ENCODE results near the gene CELF2.

CELF2 gene

DNA sequence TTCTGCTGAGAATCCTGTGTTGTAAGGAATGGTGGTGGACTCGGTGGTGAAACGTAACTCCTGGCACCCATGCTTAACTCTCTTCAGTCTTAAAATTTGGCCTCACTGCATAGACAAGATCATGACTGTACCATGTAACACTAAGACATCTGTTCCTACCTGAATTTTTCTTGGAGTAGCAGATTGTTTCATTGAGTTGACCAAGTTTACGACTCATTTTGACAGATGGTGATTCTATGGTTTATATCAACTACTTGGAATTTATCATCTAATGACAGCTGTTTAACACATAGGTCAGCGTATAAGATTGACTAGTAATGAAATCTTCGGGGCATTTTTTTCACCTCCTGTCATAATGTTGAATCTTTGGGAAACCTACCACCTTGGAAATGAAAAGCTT is 184.2 kb downstream of the CELF2 start:
- DNase-seq (ENCODE audit: low spot score), result no peak

DNA sequence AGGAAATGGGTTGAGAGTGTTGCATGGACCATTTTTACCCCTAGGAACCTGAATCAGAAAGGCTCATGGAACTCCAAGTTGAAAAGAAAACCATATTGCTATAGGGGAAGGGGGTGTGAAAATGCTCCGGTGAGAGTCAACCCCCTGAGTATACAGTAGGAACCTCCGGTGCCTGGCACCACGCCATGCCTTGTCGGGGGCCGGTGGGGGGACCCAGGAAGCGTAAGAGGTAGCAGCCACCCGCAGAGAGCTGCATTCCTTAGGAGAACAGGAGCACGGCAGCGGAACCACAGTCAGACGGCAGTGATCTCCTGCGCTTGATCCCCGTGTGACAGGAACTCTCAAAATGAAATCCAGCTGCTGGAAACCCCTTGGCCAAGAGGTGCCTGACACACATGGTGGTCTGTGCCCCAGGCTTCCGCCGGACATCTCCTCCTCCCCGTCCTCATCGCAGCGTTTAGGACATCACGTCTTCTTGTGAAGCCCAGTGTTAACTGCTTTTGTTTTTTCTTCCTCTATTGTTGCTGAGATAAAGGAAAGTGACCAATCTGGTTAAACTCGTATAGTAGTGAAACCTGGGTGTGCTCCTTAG is 186.8 kb downstream of the CELF2 start:
- no peak for DNase-seq (ENCODE audit: low spot score)

DNA sequence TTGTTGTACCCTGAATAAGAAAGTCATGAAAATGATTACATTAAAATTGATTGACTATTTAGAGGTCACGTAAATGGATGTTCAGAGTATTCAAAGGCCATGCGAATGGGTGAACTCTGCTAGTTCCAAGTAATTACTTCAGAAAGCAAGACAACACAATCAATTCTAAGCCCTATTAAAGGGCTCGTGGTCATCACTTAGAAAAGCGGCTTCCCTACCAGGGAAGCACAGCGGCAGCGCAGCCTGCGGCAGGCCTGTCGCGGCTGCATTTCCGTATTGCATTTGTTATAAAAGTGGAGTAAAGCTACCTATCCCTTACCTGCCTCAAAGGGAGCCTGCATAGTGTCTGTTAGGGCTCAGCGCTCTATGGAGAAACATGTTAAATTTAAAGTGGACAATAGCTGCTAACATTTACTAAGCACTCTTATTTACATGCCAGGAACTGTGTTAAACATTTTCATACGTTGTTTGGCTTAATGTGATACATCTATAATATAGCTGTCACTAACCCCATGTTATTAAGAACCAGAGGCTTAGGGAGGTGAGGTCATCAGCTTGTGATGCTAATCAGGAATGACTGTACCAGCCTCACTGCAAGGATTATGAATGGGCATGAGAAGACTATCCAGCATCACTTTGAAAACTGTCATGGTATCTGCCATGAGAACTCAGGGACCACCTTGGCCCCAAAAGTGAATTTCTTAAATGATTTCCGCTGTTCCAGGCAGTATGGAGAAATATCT is 187.5 kb downstream of the CELF2 start:
- DNase-seq (ENCODE audit: low spot score), result peak; percentile 42

DNA sequence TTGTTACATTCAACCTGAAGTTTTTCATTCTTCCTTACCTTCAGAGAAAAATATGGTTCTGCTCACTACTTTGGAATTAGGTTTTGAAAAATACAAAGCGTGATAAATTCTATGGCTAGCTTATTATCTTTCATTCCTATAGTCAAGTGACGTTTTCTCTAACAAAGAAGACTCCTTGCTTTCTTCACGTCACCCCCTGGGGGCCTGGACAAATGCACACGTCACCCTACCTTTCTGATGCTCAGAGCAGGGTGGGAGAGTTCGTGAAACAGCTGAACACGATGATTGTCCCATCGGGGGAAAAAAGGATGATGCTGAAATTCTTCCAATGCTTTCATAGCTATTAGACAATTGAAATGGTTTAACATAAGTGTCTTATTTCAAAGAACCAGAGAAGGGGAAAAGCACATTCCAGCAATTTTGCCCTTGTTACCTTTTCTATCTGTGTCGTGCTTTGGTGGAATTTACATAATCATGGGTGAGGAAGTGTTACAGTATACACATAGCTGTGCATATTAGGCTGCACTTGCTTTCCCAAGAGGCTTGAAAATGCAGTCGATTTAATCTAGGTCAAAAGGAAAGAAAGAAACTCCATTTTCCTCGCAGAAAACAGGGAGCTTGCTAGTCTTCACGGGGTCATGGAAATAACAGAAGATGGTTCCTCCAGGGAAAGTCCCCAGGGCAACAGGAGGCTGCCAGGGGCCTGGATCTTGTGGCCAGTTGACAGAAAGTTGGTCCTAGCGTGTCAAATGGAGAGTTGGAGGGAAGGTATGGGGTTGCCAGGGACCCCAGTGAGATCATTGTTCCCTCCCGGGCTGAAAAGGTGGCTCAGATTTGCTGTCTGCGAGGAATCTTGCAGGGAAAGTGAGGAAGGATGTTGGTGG is 189.2 kb downstream of the CELF2 start:
- no peak for DNase-seq (ENCODE audit: low spot score)

DNA sequence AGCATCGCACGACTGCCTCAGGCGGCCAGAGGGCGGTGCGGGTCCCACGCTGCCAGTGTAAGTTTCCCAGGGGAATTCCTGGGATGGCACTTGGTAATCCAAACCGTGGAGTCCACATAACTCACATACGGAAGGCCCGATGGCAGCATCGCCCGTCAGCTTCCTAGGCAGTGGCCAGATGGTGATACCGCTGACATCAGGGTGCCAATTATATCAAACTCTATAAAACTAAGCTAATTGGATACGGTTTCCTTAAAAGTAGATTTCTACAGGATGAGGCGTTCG is 189.8 kb downstream of the CELF2 start:
- DNase-seq (ENCODE audit: low spot score), result no peak

DNA sequence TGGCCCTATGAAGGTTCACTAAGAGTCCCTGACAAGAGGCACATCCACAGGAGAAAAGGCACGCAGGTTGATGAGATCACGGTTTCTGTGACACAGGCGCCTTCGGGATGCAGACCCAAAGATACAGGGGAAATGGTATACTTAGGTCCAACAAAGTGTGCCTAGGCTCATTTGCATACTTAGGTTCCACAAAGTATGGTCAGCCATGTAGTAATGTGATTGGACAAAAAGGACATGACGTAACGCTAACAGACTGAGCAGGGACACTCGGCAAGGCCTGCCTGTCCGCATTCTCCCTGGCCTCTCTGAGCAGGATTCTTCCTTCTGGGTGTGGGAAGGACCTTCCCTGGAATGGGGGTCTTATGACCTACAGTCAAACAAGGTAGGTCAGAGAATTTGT is 190.6 kb downstream of the CELF2 start:
- no peak for DNase-seq (ENCODE audit: low spot score)

DNA sequence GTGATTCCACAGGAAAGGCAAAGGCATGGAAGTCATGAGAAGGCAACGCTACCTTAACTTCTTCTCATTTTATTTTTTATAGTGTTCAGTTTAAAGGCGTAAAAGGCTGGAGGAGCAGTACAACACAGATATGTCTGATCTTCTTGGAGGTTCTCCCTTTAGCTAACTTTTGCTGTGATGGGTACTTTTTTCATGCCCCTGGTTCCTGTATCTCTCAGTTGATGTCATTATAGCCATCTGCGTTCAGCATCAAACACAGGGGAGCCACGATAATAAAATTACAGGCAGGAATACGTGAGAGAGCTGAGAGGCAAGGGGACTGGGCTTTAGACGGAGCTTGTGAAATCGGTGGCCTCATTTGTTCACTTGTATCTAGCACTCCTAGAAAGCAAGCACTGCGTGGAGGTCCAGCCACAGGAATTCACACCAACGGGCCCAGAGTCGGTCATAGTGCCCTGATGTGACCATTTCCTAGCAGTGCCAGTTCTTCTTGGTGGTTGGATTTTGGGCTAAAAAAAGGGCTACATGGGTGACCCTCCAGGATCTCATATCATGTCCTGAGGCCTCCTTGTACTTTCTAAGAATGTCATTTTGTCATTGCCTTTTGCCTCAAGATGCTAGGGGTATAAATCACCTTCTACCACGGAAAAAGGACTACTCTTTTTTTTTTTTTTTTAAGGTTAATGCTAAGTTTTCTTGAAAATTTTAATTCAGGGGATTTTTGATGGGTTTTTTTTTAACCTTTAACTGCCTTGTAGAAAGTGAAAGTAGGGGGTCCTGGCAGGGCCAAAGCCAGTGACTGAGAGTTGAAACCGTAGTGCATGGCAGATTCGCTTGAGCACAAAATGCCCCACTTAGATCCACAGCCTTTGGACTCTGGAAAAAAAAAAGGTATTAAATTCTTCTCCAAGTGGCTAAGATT is 191.5 kb downstream of the CELF2 start:
- DNase-seq (ENCODE audit: low spot score), result peak; percentile 28

DNA sequence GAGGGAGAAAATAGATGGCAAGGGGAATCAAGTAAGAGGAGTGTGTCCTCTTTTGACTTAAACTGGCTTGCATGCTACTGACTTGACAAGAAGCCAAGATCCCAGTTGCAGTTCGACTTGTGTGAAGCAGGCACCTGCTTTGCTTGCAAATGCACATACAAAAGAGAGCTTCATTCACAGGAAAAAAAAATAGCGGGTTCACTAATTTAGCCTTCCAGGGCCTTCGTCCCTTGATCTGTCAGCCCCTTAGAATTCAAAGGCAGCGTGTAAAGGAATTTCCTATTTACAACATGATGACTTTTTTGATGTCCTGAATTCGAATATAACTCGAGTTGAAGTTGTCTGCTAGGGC is 192.1 kb downstream of the CELF2 start:
- no peak for DNase-seq (ENCODE audit: low spot score)

DNA sequence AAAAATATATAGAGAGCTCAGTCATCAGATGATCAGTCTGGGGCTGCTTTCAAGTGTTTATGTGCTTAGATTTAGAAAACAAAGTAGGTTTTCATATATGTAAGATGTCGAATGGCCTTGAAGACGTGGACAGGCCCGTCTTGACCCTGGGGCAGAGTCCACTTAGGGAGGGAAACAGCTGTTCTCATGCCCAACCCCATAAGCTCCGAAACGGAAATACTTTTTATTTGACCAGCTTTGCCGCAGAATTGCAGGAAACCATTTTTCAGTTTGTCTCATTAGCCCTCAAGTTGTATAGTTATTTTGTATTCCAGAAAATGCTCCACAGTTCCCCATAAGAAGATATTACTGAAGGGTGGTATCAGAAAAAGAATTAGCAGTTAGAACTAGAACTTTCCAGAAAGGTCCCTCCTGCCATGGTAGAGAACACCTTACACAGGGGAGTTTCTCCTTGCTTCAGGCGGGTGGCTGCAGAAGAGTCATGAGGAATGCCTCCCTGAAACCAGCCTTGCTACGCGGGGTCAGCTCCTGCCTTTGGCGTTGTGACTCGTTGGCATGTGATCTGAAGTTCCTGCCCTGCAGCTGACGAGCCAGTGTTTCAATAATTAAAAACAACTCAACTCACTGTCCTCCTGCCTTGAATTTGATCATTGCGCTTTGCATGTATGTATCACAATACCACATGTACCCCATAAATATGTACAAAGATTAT is 192.7 kb downstream of the CELF2 start:
- DNase-seq (ENCODE audit: low spot score), result no peak

DNA sequence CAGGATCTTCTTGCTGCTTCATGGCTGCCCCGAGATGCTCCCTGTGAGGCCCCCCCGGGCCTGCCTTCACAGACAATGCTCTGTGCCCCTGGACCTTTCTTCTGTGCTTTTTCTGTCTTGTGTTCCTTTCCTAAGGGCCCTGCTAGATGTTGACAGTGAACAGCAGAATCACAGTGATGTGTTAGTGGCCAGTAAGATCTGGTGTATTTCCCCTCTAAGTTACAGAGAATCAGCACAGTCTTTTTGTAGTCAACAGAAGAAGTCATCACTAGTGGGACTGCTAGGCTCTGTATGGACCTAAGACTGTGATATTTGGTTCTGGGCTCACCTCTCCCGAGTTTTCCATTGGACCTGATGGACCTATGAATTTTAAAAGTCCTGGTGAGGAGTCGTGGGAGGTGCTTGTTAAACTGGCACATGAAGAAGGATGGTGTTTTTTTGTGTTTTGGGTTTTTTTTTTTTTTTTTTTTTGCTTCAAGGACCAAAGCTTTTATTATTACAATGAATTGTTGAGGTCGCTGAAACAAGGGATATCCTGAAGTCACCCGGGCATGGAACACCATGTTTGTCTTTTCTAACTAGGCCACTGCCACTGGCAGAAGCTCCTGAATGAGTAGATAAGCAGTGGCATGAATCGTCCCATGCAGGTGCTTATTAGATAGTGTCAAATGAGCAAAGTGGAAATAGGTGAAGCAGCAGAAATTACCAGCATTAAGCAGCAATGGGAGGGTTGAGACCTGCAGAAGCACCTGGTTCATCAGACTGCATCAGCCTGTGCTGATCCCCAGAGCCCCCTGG is 194.8 kb downstream of the CELF2 start:
- DNase-seq (ENCODE audit: low spot score), result no peak

DNA sequence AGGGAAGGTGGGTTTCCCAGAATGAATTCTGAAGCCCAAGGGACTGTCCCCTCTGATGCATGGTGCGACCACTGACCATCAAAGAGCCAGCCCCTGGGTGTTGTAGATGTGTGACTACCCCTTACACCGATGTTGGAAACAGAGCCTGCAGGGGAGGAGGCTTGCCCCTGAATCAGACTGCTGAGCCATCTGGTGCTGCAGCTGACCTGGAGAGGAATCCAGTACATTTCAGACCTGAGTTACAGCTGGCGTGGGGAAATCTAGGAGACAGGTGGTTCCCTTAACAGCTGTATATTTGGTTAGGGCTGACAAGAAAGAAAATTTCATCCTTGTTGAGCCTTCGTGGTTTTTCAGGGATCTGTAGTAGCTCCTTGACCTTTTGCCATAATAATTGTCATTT is 195.5 kb downstream of the CELF2 start:
- DNase-seq (ENCODE audit: low spot score), result no peak

DNA sequence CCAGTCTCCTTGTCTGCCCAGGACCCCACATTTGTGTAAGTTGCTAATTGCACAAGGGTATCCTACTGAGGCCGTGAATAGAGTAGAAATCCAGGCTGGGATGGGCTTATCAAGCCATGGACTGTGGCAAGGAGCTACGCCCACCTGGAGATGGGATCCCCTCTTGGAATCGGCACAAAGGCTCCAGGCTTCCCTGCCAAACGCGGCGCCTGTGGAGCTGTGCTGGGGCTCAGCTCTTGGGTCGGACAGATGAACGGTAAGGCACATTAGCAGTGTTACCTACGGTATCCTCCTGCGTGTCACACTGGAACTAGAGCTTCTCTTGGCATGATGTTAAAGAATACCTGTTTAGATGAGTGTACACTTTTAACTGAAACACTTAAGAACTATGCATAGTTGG is 196.7 kb downstream of the CELF2 start:
- no peak for DNase-seq (ENCODE audit: low spot score)

DNA sequence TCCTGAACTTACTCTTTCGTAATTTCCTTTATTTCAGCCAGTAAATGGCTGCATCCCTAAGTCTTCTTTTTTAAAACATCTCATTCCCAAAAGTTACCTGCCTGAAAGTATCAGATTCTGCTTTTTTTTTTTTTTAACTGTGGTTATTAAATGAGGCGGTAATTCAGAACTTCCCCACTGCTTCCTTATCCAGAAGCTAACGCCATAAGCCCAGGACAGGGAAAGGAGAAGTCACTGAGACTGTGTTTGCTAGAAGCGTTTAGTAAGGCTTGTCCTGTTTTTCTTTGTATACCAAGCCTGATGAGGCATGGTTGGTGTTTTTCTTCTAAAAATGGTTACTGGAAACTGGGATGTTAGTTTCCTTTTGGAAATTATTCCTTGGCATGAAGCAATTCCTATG is 197.8 kb downstream of the CELF2 start:
- DNase-seq (ENCODE audit: low spot score), result no peak

DNA sequence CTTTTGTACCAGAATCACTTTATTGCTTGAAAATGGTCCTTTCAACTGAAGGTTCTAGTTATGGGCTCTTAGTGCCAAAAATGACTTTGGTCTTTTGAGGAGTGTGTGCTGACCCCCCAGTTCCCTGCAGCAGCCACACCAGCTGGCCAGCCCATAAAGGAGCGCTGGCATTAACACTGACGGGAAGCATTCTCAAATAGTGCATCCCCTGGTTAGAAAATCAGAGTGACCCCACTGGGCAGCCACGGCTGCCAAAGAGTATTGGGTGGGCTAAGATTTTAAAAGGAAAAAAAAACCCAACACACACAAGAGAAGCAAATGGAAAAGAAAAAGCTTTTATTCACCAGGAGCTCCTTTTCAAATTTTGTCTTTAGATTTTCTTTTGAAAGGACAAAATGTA is 199.8 kb downstream of the CELF2 start:
- DNase-seq (ENCODE audit: low spot score), result no peak

DNA sequence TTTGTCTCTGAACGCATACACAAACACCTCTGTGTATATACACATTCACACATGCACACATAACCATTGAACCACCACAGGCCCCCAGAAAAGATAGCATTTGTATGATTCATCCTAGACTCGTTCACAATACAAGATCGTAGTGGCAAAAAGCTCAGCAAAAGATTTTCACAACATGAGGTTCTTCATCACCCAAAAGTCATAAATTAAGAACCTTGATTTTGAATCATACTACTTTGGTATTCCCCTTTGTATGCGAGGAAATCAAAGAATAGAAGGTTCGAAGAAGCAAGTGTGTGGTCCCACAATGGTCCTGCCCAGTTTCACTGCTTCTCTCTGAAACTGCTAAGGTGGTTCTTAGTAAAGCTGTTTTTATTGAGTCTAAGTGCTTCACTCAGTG is 200.7 kb downstream of the CELF2 start:
- DNase-seq (ENCODE audit: low spot score), result peak; percentile 74

DNA sequence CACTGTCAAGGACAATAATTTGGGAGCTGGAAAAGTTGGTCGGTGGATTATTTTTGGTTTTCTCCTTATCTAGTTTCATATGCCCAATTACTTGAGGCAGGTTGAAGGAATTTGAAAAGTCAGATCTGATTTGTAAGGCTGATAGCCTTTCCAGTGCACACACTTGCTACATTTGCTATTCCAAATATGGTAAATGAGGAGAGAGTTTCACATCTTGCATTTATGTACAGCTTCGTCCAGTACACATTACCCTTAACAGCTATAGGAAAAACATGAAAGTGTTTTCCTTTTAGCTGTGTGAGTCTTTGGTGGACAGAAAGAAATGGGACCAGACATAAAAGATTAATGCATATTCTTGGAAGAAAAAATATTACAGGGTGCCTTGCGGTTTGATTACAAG is 201.8 kb downstream of the CELF2 start:
- no peak for DNase-seq (ENCODE audit: low spot score)

DNA sequence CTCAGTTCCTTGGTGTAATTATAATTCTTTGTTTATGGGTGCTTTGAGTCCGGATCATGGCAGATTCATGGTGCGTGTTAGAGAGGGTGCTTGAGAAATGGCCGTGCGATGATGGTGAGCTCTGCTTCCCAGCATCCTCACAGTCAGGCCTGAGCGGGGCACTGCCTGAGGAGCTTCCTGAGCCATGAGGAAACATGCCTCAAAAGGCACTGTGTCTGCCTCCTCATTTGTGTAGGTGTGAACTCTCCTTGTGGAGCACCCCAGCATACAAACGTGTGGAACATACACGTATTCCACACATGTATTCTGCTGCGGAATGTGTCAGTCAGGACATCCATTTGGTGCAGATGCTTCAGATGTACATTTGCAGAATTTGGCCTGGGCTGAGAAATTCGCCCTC is 205.4 kb downstream of the CELF2 start:
- DNase-seq (ENCODE audit: low spot score), result no peak

DNA sequence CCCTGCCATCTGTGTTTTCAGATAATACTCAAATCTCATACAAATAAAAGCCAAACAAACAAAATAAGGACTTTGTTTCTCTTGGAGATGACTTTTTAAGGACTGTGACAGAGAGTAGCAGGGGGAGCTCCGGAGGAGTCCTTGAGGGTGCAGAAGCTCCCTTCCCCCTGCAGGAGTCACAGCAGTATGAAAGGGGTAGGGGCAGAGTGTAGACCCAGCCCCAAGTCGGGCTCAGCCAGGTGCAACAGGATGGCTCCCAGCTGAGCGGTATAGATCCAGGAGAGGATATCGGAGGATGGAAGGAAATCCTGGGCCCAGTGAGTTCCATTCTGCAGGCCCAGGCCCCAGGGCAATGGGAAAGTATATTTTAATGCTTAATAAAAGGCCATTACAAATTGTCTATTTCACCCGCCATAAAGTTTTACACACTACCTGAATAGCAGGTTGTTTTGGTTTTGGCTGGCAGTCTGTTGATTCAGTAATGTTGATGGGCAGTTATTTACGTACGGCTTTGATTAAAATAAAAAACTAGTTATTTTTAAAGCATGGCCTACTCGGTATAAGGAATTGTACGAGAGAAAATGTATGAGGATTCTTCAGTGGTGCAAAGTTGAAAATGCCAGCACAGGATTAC is 206.0 kb downstream of the CELF2 start:
- no peak for DNase-seq (ENCODE audit: low spot score)

DNA sequence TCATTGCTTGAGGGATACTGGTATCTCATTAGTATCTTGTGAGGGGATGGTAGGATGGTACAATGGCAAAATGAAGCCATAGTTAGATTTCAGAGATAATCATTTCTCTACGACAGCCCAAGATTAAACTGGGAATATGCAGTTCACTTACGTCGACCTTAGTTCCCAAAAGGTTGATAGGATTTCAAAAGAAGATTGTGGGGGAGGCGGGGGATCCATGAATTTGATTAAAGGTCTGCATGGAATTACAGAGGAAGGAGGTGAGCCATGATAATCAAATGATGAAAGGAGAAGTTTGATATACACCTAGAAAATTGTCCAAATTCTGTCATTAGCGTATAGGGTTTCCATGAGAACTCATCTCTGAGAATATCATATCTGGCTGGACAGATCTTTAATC is 206.6 kb downstream of the CELF2 start:
- DNase-seq (ENCODE audit: low spot score), result no peak

DNA sequence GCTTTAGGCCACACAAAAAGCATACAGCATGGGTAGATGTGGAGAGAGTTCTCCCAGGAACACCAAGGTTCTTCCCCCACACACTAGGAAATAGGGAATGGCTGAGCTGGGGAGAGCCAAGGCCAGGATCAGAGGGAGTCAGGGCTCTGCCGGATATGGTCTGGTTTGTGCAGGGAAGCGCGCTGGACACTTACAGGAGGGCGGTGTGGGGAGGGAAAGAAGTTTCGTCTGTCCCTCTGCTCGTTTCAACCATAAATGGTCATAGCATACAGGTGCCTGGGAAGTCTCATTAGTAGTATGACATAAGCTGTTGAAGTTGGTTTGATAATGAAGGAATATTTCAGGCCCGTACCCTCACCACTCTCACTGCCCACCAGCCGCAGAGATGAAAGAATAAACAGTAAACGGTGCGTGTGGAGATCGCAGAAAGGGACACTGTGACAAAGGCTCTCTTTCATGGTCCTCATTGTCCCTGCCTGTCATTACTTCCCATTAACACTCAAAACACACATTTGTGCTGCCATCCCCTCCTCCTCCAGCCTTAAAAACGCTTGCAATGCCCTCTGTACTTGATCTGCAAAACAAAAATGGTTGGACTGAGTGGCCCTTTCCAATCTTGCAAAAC is 207.2 kb downstream of the CELF2 start:
- no peak for DNase-seq (ENCODE audit: low spot score)

Data from CD4-positive, alpha-beta T cell treated with Interleukin-15 for 4 hours (primary cell).